Activated T-cell treated with anti-CD3 and anti-CD28 coated beads for 1 hour (primary cell): ENCODE measurements around the gene TCF7.
A peak's percentile ranks its signal among the peaks of the same experiment; 100 is the strongest.

ENCODE experiments used
- DNase-seq: peaks from one replicate; pipeline ENCODE4 v3.0.0-alpha.2; 2020; ENCODE audit warnings: low read depth

The TCF7 gene

DNA sequence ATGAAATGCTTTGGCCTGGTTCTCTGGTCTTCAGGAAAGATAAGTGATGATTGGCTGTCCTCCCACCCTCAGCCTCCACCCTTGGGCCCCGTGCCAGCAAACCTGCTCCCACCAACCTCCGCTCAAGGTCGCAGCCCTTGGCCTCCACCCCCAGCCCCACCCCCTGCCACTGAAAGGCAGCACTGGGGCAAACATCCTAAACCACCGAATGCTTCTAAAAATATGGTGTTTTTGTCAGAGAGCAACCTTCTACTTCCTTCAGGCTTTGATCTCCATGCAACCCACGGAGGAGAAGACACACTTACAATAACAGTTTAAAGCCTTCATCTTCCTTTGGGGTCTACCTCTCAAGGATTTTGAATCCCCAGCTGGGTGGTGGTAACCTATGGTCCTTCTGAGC is 24.0 kb upstream of the TCF7 start:
- DNase-seq = peak; percentile 74

DNA sequence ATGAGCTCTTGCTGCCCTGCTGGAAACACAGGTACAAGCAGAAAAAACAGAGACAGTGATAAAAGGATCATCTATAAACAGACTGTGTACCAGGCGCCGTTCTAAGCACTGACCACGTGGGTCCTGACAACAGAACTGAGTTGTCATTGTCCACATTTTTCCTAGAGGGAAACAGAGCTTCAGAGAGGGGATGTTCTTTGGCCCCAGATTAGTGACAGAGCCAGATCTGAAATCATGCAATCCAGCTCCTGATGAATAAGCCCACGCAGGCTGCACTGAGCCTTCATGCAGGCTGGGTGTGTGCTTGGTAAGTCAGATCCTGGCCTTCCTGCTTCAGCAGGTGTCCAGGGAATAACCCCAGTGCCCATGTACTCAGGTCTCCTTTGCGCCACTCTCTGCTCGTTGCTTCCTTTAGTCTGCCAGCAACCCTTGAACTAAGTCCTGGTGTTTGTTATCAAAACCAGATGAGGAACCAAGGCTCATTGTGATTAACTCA is 22.8 kb upstream of the TCF7 start:
- no peak for DNase-seq

DNA sequence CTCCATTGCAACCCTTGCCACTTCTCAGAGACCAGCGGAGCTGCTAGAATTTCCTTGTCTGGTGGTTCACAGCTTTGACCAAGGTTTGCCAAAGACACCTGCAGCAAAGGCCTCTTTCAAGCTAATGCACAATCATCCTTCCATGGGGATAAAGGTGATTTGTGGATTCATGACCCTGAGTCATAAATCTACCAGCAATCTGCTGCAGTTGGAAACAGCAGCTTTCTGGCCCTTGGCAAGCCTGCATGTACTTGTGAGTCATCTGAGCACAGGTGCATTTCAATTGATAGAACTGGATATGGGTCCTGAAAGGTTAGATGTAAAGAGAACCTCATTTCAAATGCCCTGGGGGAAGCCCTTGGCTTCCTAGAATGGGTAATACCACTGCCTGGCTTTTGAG is 21.6 kb upstream of the TCF7 start:
- no peak for DNase-seq

DNA sequence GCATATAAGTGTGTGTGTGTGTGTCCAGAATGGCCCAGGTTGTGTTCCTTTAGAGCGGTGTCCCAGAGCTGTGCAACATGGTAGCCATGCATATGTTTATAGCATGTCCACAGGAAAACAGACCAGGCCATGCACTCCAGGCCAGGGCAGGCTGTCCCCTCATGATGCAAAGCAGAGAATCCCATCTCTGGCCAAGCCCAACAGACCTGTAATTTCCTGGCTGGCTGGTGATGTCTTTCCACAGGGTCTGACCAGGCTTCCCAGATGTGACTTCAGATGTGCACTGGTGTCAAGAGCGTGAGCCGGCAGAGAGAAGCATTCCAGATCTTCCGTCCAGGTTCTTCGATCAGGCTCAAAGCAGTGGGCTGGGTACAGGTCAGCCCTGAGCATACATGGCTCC is 21.1 kb upstream of the TCF7 start:
- no peak for DNase-seq

DNA sequence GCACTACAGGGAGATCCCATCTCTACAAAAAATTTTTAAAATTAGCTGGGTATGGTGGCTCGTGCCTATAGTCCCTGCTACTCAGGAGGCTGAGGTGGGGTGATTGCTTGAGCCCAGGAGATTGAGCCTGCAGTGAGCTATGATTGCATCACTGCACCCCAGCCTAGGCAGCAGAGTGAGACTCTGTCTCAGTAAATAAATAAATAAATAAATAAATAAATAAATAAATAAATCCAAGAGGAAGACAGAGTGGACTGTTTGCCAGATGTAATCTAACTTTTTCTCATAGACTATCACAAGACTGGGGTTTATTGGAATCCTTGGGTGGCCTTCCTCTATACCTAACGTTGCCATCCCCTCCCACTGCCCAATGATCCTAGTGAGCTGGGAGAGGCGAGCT is 19.2 kb upstream of the TCF7 start:
- no peak for DNase-seq

DNA sequence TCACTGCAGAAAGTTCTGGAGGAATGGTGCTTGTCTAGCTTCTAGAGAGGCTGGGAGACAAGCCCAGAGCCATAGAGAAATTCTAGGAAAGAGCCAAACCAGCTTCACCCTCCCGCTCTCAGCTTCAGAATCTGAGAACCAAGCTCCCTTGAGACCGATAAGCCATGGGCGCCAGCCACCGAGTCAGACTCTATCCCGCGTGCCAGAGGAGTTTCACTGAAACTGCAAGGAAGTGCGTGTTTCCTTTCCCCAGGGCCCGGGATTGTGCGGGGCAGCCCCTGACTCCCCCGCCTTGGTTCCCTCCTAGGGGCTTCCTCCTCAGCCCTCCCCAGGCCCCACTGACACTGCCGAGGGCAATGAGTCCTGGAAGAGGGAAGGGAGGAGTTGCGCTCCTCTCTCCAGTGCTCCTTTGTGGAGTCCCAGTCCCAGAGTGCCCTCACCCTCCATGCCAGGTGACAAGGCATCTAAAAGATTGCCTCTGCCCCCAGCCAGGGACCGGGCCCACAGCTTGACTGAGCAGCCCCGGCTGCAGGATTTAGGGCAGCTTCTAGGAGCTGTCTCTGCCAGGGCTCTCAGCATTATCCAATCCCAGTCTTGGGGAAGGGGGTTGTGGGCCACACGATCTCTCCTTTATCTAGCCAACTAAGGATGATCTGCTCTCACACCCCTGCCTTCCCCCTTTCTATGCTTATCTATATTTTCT is 18.4 kb upstream of the TCF7 start:
- no peak for DNase-seq

DNA sequence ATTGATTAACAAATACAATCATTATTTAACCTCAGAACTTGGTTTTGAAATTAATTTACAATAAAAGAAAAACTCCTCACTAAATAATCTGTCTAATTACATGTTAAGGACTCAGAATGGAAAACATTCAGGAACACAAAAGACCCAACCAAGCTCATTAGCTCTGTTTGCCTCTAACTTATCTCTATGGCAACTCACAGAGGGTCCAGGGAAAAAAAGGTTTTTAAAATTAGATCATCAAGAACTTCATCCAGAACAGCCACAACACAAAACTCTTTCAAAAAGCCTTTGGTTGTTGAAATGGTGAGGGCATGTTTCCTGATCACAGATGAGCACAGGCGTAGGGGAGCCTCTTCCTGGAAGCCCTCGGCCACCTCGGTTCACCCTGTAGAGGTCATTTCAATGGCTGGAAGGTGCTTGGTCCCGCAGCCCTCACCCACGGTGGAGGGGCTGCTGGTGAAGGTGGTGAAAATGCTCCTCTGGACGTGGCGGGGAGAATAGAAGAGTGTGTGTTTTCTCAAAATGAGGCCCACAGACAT is 17.2 kb upstream of the TCF7 start:
- DNase-seq = no peak

DNA sequence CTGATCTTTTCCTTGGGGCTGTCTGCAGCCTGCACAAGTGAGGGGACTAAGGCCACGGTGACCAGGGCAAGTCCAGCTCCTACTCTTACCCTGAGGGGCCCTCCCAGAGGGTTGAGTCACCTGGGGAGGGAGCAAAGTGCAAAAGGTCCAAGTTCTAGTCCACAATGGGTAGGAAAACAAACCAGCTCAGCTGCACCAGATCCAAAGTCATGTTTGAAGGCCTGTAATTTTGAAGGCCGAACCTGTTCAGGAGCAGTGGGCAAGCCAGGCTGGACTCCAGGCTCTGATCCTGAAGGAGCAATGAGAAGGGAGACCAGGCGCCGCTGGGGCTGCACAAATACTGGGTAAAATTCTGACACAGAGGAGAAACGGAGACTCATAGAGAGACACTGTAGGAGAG is 15.8 kb upstream of the TCF7 start:
- no peak for DNase-seq

DNA sequence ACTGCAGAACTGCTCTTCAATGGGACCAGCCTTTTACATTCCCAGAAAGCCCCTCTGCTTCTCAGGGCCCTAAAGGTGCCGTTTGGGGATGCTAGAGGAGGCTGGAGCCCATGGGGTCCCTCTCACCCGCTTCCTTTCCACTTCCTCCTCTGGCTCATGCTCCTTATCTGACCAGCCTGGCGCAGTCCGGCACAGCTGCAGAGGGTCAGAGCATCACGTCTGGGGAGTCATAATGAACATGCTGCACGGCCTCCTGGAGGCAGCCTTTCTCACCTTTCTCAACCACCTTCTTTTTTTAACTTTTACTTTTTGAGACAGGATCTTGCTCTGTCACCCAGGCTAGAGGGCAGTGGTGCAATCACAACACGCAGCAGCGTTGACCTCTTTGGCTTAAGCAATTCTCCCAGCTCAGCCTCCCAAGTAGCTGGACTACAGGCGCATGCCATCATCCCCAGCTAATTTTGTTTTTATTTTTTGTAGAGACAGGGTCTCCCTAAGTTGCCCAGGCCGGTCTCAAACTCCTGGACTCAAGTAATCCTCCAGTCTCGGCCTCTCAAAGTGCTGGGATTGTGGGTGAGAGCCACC is 15.1 kb upstream of the TCF7 start:
- no peak for DNase-seq

DNA sequence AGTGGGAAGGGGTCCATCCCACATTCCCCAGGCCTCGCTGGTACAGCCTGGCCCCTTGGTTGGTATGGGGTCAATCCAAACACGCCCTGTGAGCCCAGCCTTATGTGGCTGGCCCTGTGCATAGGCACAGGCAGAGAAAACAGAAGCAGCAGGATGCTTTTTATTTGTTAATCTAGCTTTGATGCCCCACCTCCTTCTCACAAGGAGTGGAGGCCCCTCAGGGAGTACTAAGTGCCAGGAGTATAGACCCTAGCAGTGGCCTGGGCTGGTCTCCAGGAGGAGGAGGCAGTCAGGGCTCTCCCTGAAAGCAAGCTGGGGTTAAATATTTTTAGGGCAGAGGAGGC is 14.6 kb upstream of the TCF7 start:
- DNase-seq = no peak

DNA sequence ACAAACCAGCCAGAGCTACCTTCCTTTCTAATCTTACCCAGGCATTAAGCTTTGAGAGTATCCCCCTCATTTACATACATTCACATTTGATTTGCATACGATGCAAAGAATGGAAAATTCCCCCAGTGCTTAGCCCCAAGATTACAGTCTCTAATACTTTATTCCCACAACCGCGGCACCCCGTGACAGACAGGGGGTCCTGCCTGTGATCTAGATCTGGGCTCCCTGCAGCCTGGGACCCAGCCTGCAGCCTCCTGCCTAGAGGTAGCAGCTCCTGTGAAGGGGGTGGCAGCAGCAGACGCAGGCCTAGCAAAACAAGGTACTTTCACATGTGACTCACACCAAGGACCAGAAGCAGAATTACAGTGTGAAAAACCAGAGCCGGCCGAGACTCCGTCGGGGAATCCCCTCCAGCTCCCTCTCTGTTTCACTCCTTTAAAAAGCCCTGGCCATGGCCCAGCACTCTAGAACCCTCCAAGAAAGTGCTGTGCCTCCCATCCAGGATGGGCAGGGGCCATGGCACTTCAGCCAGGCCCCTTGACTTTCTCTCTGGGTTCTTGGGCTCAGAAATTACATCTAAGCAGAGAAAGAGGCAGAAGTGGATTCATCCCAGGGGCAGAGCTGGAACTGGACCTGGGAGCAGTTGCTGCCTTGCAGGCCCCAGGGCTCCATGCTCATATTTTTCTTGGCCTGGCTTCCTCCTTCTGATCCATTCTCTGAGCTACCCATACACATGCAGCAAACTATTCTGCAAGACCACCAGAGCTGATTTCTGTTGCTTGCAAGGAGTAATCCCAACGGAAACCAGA is 14.0 kb upstream of the TCF7 start:
- DNase-seq = peak; percentile 69

DNA sequence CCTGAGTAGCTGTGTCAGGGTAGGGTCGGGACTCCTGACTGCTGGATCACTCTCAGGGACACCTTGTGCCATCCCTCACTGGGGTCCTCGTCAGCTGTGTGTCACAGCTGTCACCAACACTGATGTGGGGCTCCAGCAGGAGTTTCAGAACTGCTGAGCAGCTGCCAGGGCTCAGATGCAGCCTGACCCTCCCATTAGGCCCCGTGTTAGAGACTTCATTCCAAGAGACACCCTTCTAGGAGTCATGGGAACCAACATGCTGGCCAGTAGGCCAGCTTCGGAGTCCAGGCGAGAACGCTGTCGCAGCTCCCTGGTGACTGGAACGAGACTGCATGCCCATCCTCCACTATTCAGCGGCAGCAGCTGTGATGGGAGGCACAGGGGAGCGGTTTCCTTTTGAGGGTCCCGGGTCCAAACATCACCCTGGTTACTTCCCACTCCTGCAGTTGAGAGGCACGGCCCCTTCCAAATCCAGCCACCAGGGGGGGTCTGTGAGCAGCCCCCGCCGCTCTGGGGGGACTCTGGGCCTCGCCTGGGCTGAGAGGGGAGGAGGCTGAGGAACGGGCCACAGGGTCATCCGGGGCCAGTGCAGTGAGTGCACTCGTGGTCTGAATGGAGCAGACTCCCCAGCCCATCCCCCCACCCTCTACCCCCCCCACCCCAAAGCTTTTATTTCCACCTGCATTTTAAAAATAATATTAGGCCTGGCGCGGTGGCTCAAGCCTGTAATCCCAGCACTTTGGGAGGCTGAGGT is 12.6 kb upstream of the TCF7 start:
- DNase-seq = peak; percentile 77

DNA sequence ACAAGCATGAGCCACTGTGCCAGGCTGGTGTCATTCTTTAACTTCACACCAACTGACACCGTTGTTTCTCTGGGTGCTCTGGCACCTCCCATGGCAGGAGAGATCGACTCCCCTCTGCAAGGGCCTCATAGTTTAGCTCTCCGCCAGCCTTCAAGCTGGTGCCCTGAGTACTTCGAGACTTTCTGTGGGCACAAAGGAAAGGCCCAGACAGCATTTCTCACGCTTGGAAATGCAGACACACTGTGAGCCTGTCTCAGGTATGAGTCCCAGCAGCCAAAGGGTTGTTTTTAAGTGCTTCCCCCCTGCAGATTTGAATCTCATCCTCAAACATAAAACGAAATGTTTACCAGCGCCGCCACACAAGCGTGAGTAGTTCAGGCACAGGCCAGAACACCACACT is 11.1 kb upstream of the TCF7 start:
- peak; percentile 37 for DNase-seq

DNA sequence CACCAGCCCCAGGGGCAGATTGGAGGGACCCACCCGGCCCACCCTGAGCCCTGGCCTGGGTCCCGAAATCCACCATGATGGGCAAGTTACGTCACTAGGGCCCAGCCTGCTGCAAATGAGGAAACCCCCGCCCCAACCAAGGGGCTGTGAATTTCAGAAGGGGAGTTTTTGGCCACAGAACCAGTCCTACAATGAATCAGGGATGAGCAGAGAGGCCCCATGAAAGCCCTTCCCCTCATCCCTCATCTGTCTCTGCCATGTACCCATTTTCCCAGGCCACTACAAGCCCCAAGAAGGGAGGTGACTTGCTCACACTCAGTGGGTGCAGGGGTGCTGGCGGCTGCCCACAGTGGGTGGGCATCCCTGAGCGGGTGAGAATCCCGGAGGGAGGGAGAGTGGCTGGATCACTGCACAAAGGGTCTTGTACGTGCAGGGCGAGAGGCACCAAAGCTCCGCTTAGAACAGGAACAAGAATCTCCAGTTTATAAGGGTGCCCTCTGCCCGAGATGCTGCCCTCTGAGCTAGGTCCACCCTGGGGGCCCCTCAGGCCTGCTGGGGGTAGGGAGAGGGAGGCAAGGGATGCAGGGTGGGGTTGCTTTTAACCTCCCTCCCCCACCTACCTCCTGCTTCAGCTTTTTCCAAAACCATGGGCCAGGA is 10.4 kb upstream of the TCF7 start:
- no peak for DNase-seq

DNA sequence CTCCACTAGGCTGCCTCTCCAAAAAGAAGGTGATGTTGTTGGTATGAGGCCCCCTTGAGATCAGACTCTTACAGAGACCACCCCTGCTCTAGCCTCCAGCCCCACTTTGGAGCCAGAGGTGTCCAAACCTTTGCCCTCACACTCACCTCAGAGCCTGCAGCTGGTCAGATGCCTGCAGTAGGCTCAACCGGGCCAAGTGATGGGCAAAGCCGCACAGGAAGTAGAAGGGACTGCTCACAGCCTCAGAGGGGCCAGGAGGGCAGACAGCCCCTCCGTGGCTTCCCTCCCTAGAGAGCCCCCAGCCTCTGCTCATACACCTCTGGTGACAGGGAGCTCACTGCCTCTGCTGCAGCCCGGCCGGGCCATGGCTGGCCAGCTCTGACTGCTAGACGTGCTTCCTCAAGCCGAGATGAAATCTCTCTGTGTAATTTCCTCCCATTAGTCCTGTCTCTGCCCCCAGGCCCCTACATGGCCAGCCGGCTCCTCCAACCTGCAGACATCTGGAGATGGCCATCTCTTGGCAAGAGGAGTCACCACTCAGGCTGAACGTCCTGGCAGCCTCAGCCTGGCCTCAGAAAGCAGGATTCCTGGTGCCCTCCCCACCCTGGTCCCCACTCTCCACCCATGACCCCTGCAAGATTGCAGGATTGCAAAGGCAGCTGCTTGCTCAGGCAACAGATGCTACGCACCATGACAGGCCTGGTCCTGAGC is 7.3 kb upstream of the TCF7 start:
- no peak for DNase-seq

DNA sequence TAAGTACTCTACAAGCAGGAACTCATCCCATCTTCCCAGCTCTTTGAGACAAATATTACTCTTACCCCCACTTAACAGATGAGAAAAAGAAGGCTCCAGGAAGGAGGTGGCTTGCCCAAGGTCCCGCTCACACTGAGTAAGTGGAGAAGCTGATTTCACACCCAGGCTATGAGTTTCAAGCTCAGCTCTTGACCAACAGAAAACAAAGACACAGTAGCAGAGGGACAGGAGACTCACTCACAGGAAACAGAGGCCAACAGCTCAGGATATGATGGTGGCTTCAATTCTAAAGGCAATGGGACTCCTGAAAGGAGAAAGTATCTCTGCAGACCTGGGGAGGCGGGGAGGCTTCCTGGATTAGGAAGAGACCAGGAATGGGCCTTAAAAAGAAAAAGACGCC is 6.7 kb upstream of the TCF7 start:
- DNase-seq = no peak

DNA sequence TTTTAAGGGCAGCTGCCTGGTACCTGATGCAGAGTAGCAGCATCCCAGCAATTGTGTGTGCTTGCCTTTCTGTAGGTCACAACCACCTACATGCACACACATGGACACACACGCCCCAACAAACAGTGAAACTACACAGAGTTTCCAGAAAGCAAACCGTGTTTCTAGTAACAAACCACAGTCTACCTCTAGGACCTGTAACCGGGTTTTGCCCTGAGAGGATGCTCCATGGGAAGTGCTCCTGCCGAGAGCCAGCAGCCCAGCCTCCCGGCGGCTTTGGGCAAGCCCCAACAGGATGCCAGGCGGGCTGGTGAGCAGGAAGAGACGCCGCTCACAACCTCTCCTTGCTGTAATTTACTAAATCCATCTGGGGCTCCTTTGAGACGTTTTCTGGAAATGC is 4.1 kb upstream of the TCF7 start:
- DNase-seq = no peak

DNA sequence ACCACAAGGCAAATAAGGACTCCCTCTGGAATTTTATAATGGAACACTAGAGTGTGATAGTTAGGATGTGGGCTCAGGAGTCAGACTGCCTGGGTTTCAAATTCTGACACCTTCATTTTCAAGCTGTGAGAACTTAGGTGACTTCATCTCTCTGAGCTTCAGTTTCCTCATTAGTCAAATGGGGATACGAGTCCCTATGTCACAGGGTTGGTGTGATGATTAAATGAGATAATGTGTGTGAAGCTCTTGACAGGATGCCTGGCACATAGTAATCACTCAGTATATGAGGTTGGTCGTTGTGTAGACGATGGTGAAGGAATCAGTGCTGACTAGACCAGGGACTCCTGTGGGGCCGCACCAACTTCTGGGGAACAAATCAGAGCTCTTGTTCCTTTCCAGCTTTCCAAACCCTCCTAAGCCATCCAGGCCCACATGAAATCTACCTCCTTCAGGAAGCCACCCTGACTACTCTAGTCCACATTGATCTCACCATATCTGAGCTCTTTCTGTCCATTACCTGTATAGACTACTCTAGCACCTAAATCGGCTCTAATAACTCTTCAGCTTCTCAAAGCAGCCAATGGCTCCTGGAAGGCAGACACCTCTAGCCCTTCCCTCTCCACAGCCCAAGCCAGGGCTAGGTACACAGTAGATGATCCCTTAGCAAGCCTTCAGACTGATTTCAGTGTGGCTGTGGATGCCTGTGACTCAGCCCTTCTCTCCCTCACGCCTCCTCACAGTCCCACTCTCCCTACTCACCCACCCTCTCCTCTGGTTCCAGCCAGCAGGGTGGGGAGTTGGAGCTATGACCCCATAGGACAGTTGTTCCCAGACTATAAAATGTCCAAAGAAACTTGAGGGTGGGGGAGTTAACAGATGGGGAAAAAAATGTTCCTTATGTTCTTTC is 2.5 kb upstream of the TCF7 start:
- no peak for DNase-seq

DNA sequence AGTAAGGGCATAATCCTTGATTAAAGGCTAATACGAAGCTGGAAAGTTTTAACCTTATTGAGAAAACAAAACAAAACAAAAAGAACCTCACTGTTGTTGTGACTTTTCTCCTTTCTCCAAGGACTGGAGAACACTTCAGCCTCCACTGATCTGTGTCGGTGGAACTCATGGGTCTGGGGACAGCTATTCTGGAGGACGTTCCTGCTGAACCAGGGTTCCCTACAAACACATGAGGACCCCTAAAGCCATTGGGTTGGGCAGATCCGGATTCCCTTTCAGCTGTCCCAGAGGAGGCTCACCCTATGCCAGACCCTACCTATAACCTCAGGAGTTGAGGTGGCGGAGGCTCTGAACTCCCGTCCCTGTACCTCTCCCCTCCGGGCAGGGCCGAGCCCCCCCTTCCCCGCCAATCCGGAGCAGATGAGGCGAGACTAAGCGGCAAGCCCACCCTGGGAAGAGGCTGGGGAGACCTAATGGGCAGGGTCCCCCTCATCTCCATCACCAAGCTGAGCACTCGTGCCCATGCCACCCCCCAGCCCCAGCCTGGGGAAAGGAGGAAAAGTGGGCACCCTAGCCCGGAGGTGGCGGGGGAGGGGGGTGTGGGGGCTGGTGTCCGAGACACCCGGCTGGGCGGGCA is 1.6 kb upstream of the TCF7 start:
- DNase-seq = no peak
